ENCODE results near the gene SMIM13.

SMIM13 gene

GRCh38 chr6:11054722-11055121 is 38.9 kb upstream of the SMIM13 start:
- Histone ChIP-seq H3K36me3 (no peaks in the 10 kb centered on the region), H3K27me3 (ENCODE audit: insufficient read depth, low read depth, severe bottlenecking) (no peaks in the 10 kb centered on the region), H3K9me3 (ENCODE audit: severe bottlenecking) (no peaks in the 10 kb centered on the region), H3K4me3 (ENCODE audit: low read depth, low read length) (no peak overlapping the region), H3K27ac (no peak overlapping the region)
- TF ChIP-seq CTCF (IDR thresholded peaks at IDR 0.05; ENCODE audit: low read depth, low read length) = no peak
- no peak for DNase-seq

GRCh38 chr6:11055127-11055627 is 38.5 kb upstream of the SMIM13 start:
- no peak for DNase-seq
- TF ChIP-seq CTCF (IDR thresholded peaks at IDR 0.05; ENCODE audit: low read depth, low read length) = no peak
- H3K27me3 ChIP-seq (ENCODE audit: insufficient read depth, low read depth, severe bottlenecking) = no peaks in the 10 kb centered on the region
- no peaks in the 10 kb centered on the region for H3K9me3 ChIP-seq (ENCODE audit: severe bottlenecking)
- H3K36me3 ChIP-seq = no peaks in the 10 kb centered on the region
- no peak overlapping the region for H3K27ac ChIP-seq
- no peak overlapping the region for H3K4me3 ChIP-seq (ENCODE audit: low read depth, low read length)

GRCh38 chr6:11056871-11057270 is 36.8 kb upstream of the SMIM13 start:
- no peak for TF ChIP-seq CTCF (IDR thresholded peaks at IDR 0.05; ENCODE audit: low read depth, low read length)
- Histone ChIP-seq H3K27me3 (ENCODE audit: insufficient read depth, low read depth, severe bottlenecking) (no peaks in the 10 kb centered on the region), H3K4me3 (ENCODE audit: low read depth, low read length) (no peak overlapping the region), H3K9me3 (ENCODE audit: severe bottlenecking) (no peaks in the 10 kb centered on the region), H3K36me3 (no peaks in the 10 kb centered on the region), H3K27ac (no peak overlapping the region)
- no peak for DNase-seq

- Histone ChIP-seq H3K4me3 (ENCODE audit: low read depth, low read length) (no peak overlapping the region), H3K27me3 (ENCODE audit: insufficient read depth, low read depth, severe bottlenecking) (no peaks in the 10 kb centered on the region), H3K27ac (no peak overlapping the region), H3K9me3 (ENCODE audit: severe bottlenecking) (no peaks in the 10 kb centered on the region), H3K36me3 (no peaks in the 10 kb centered on the region)
- no peak for TF ChIP-seq CTCF (IDR thresholded peaks at IDR 0.05; ENCODE audit: low read depth, low read length)
- no peak for DNase-seq
These were observed 35.2 kb upstream of the SMIM13 start for GRCh38 chr6:11058406-11058805.

- no peak overlapping the region for H3K4me3 ChIP-seq (ENCODE audit: low read depth, low read length)
- no peak for DNase-seq
- TF ChIP-seq CTCF (IDR thresholded peaks at IDR 0.05; ENCODE audit: low read depth, low read length) = no peak
- H3K27me3 ChIP-seq (ENCODE audit: insufficient read depth, low read depth, severe bottlenecking) = no peaks in the 10 kb centered on the region
- no peaks in the 10 kb centered on the region for H3K36me3 ChIP-seq
- H3K27ac ChIP-seq = no peak overlapping the region
- H3K9me3 ChIP-seq (ENCODE audit: severe bottlenecking) = no peaks in the 10 kb centered on the region
These were observed 31.6 kb upstream of the SMIM13 start for GRCh38 chr6:11062083-11062482.

GRCh38 chr6:11062715-11063114 is 30.9 kb upstream of the SMIM13 start:
- no peaks in the 10 kb centered on the region for H3K36me3 ChIP-seq
- H3K27ac ChIP-seq = no peak overlapping the region
- no peaks in the 10 kb centered on the region for H3K27me3 ChIP-seq (ENCODE audit: insufficient read depth, low read depth, severe bottlenecking)
- no peak for TF ChIP-seq CTCF (IDR thresholded peaks at IDR 0.05; ENCODE audit: low read depth, low read length)
- H3K9me3 ChIP-seq (ENCODE audit: severe bottlenecking) = no peaks in the 10 kb centered on the region
- no peak overlapping the region for H3K4me3 ChIP-seq (ENCODE audit: low read depth, low read length)
- no peak for DNase-seq
